Prostate gland (tissue), 2 donors: ENCODE measurements around the gene ITPRIP. TPM values are rescaled to one million over a fixed set of nuclear protein-coding genes. Genes with fewer than 3 reads are reported as not detected.

Experiments used
- DNase-seq: peaks from one replicate; pipeline ENCODE4 v3.0.0-alpha.2; 2019; ENCODE audit warnings: low spot score
- H3K27ac ChIP-seq, 2 donors: fragments of 200-600 bp; sonication (generic); 2 replicates each; pipeline ENCODE4 v1.5.1; 2017 to 2019
- H3K27me3 ChIP-seq: fragments of 200-600 bp; sonication (generic); replicated peaks from 2 replicates; pipeline ENCODE4 v1.5.1; 2019; ENCODE audit not compliant: insufficient read depth
- H3K36me3 ChIP-seq, 2 donors: fragments of 200-600 bp; sonication (generic); 1 replicate in 1 of 2; 2 replicates in 1 of 2; pipeline versions ENCODE4 v1.5.1 to v1.8.1; 2017 to 2019
- H3K4me1 ChIP-seq: fragments of 200-600 bp; sonication (generic); replicated peaks from 2 replicates; pipeline ENCODE4 v1.5.1; 2019
- H3K4me3 ChIP-seq, 2 donors: fragments of 200-600 bp; sonication (generic); 2 replicates each; pipeline ENCODE4 v1.5.1; 2017 to 2019
- H3K9me3 ChIP-seq: fragments of 200-600 bp; sonication (generic); 2 replicates; pipeline ENCODE4 v1.5.1; 2017
- POLR2A ChIP-seq: fragments of 450-650 bp; IDR thresholded peaks from one replicate; pipeline ENCODE4 v1.6.1; 2016; ENCODE audit warnings: antibody characterized with exemption, mild to moderate bottlenecking
- POLR2AphosphoS5 ChIP-seq: sonication (generic); formaldehyde crosslinking; IDR thresholded peaks from one replicate; pipeline ENCODE4 v1.6.1; 2017; ENCODE audit warnings: antibody characterized with exemption
- WGBS: methylation state at CpG from one replicate; pipeline ENCODE4 v1.1.5; 2018; 5-methylcytosine and 5-hydroxymethylcytosine counted together
- intact Hi-C: fragments of 100-400 bp; cut with DNase I; formaldehyde crosslinking; loops from one replicate; pipeline ENCODE4 v1.14.2; 2022
- total RNA-seq, 2 donors: library from RNA; depleted of rRNA; stranded (reverse); fragments of >200 nt; gene quantifications; one replicate each; pipeline ENCODE4 v1.1.0, GENCODE V29; 2016
- TF ChIP-seq, protein P1 (sequence below), 4 experiments: fragments of 200-600 bp in 2 of 4; fragments of 450-650 bp in 2 of 4; sonication (generic) in 2 of 4; IDR thresholded peaks; 1 replicate in 3 of 4; 2 replicates in 1 of 4; pipeline ENCODE4 v1.5.1; 2016 to 2019; ENCODE audit warnings: antibody characterized with exemption in 4 of 4, mild to moderate bottlenecking in 2 of 4, moderate library complexity in 2 of 4

The ITPRIP gene
- total RNA-seq, 2 donors from 2014 or later, result 12.5 to 35.8 TPM

DNA sequence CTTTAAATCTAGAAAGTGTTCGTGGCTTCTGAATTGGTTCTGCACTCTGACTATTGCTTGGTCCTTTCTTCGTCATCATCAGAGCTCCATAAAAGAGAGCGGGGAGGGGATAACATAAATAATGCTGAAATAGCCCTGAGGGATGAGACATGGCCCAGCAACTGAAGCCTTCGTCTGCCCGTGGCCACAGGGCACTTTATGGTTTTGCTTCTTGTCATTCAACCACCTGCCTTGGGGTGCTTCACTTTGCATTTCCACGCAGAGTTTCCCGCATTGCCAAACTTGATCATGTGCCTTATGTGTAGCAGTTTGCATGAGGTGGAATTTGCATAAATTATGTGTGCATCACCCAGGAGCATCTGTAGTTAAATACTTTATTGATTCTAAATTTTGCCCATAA lies 53.4 kb downstream of the ITPRIP start:
- DNase-seq, result no peak
- intact Hi-C loops, result no loop called here
- Histone ChIP-seq H3K4me1 (no peaks in the 10 kb centered on the region), H3K27ac (no peak overlapping the region), H3K4me3 (no peak overlapping the region), H3K36me3 (no peaks in the 10 kb centered on the region), H3K27me3 (no peaks in the 10 kb centered on the region), H3K9me3 (no peaks in the 10 kb centered on the region)
- TF ChIP-seq POLR2AphosphoS5, result no peak
- TF ChIP-seq, protein P1, sequence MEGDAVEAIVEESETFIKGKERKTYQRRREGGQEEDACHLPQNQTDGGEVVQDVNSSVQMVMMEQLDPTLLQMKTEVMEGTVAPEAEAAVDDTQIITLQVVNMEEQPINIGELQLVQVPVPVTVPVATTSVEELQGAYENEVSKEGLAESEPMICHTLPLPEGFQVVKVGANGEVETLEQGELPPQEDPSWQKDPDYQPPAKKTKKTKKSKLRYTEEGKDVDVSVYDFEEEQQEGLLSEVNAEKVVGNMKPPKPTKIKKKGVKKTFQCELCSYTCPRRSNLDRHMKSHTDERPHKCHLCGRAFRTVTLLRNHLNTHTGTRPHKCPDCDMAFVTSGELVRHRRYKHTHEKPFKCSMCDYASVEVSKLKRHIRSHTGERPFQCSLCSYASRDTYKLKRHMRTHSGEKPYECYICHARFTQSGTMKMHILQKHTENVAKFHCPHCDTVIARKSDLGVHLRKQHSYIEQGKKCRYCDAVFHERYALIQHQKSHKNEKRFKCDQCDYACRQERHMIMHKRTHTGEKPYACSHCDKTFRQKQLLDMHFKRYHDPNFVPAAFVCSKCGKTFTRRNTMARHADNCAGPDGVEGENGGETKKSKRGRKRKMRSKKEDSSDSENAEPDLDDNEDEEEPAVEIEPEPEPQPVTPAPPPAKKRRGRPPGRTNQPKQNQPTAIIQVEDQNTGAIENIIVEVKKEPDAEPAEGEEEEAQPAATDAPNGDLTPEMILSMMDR (IDR thresholded peaks at IDR 0.05), result no peak
- WGBS, result 63% methylated on average over 7 of the region's 7 CpGs

DNA sequence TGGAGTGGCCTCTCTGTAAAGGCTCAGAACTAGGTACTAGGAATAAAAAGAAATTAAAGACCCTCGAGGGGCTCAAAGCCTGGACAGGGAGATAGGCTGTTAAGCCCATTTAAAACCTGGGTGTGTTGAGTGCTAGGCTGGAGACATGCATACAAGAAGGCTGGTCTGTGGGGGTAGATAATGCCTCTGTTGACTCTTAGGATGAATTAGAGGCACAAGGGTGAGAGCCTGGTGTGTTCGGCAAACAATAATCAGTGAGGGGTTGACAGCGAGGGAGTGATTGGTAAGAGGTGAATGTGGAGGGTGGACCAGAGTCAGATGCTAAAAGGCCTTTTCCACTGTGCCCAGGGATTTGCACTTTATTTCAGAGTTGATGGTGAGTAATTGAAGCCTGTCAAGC lies 56.6 kb downstream of the ITPRIP start:
- Histone ChIP-seq H3K36me3 (no peaks in the 10 kb centered on the region), H3K4me1 (no peaks in the 10 kb centered on the region), H3K4me3 (no peak overlapping the region), H3K9me3 (no peaks in the 10 kb centered on the region), H3K27me3 (no peaks in the 10 kb centered on the region), H3K27ac (no peak overlapping the region)
- DNase-seq, result no peak
- TF ChIP-seq, protein P1 (IDR thresholded peaks at IDR 0.05), result no peak
- no peak for TF ChIP-seq POLR2A
- TF ChIP-seq POLR2AphosphoS5, result no peak
- intact Hi-C loops, result no loop called here
- WGBS, result 76% methylated on average over 3 of the region's 3 CpGs

DNA sequence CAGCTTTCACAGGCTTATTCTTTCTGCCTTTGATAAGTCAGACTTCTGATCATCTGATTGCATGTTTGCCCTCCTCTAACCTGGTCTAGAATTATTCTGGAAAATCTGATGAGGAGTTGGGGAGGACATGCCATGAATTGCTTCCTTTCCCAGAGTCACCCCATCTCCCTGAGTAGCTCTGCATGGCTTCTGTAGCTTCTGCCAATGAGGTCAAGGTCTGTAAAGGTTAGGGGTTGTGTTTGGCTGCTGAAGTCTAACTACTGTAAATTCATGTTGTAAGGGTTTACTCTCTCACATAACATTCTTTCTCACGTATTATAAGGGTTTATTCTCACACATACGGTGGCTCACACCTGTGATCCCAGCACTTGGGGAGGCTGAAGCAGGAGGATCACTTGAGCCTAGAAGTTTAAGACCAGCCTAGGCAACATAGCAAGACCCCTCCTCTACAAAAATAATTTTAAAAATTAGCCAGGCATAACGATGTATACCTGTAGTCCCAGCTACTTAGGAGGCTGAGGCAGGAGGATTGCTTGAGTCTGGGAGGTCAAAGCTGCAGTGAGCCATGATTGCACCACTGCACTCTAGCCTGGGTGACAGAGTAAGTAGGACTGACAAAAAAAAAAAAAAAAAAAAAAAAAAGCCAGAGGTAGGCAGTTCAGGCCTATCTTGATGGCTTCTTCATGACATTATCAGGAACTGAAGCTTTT lies 58.6 kb downstream of the ITPRIP start:
- Histone ChIP-seq H3K36me3 (no peaks in the 10 kb centered on the region), H3K27ac (no peak overlapping the region), H3K4me1 (no peaks in the 10 kb centered on the region), H3K27me3 (no peaks in the 10 kb centered on the region), H3K9me3 (no peaks in the 10 kb centered on the region), H3K4me3 (no peak overlapping the region)
- no peak for DNase-seq
- TF ChIP-seq POLR2A (no peak), POLR2AphosphoS5 (no peak)
- TF ChIP-seq, protein P1 (IDR thresholded peaks at IDR 0.05), result no peak
- intact Hi-C loops, result no loop called here
- WGBS, result 98% methylated on average over 3 of the region's 3 CpGs

DNA sequence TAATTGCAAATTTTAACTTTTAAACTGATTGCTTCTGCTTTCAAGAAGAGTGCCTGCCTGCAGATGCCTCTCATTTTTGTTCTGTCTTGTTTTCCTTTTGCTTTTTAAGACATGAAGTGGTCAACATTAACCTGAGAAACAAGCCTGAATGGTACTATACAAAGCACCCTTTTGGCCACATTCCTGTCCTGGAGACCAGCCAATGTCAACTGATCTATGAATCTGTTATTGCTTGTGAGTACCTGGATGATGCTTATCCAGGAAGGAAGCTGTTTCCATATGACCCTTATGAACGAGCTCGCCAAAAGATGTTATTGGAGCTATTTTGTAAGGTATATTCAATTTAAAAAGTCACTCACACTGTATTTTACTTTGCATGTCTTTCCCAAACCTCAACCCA lies 60.5 kb downstream of the ITPRIP start:
- 37% methylated on average over 2 of the region's 2 CpGs for WGBS
- intact Hi-C loops, result no loop called here
- H3K4me1 ChIP-seq, result no peaks in the 10 kb centered on the region
- H3K36me3 ChIP-seq, result no peaks in the 10 kb centered on the region
- H3K27me3 ChIP-seq, result no peaks in the 10 kb centered on the region
- no peaks in the 10 kb centered on the region for H3K9me3 ChIP-seq
- DNase-seq, result peak; percentile 94
- H3K4me3 ChIP-seq, result no peak overlapping the region
- no peak overlapping the region for H3K27ac ChIP-seq
- TF ChIP-seq, protein P1 (IDR thresholded peaks at IDR 0.05), result no peak
- peak; percentile 93 for TF ChIP-seq POLR2AphosphoS5

DNA sequence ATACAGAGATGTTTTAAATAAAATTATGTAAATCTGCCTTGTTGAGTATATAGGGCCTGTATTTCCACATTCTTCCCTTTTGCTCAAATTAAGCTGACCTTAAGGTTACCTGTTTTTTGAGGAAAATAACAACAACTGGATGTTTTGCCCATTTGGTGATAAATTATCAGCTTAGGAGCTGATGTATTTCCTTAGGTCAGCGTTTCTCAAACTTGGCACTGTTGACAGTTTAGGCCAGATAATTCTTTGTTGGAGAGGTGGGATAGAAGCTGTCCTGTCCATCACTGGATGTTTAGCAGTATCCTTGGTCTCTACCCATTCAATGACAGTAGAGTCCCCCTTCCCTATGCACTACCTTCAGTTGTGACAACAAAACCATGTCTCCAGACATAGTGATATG lies 62.1 kb downstream of the ITPRIP start:
- no peaks in the 10 kb centered on the region for H3K27me3 ChIP-seq
- intact Hi-C loops, result no loop called here
- TF ChIP-seq POLR2AphosphoS5, result no peak
- no peak for TF ChIP-seq POLR2A
- TF ChIP-seq, protein P1 (IDR thresholded peaks at IDR 0.05), result no peak

More for the DNA sequence above, 62.1 kb downstream of the ITPRIP start:
- no peak for DNase-seq
- Histone ChIP-seq H3K9me3 (no peaks in the 10 kb centered on the region), H3K27ac (no peak overlapping the region), H3K4me3 (no peak overlapping the region), H3K36me3 (no peaks in the 10 kb centered on the region), H3K4me1 (no peaks in the 10 kb centered on the region)
- 86% methylated on average over 1 of the region's 1 CpG for WGBS
